Activated naive CD4-positive, alpha-beta T cell treated with anti-CD3 and anti-CD28 coated beads, Interleukin-2, amount 50 U/mL, for 16 hours (primary cell): Measurements from ENCODE around the gene RREB1.

Experiments used
- DNase-seq: peaks from one replicate; pipeline ENCODE4 v3.0.0-alpha.2; 2020

The RREB1 gene

GRCh38 chr6:7127680-7128079 lies 19.9 kb downstream of the RREB1 start:
- DNase-seq = no peak

DNA sequence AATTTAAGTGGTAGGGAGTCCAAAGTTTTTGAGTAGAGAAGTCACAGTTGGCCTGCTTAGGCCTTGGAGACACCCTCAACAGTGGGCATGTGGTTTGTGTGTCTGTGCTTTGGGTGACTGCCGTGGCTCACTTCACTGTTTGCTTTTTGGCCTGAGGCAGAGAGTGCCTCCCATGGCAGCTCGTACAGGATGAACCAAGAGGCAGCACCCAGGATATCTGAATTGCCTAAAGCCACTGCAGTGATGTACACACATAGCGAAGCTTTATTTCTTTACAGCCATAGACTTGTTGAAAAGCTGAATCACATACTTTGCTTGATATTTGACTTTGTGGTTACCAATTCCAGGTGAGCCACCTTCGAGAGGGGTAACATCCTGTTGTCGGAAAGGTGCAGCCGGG lies 21.6 kb downstream of the RREB1 start:
- DNase-seq = no peak

GRCh38 chr6:7129784-7130569 lies 22.2 kb downstream of the RREB1 start:
- no peak for DNase-seq

DNA sequence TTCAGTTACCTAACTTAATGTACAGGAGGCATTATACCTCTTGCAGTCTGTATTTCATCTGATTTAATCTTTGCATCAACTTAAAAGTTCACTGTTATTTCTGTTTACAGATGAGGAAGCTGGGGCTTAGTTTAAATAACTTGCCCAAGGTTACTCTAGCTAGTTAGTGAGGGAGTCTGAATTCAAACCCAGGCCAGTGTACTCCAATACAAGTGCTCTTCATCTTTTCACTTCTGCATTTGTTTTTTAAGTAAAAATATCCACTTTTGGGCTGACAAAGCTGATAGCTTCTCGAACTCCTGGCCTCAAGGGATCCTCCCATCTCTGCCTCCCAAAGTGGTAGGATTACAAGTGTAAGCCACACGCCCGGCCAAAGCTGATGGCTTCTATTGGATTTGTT lies 23.6 kb downstream of the RREB1 start:
- DNase-seq = no peak

- no peak for DNase-seq
These were observed 24.8 kb downstream of the RREB1 start for GRCh38 chr6:7132398-7133035.

- no peak for DNase-seq
These were observed 27.4 kb downstream of the RREB1 start for GRCh38 chr6:7134999-7135745.

DNA sequence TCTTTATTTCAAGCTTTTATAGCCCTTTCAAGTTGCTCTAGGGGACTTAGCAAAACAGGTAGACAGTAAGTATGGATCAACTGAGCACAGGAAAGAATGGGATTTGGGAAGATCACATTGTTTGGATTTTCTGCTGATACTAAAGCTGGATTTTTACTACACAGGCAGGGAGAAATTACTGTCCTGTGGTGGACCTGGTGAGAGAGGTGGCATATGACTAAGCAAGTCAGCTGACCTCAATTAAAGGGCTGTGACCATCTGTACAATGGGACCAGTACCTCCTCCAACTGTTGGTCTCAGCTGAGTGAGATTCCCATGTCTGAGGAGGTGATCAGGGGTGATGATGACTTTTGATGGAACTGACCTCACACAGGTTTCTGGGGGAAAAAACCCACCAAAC lies 28.0 kb downstream of the RREB1 start:
- DNase-seq = no peak

DNA sequence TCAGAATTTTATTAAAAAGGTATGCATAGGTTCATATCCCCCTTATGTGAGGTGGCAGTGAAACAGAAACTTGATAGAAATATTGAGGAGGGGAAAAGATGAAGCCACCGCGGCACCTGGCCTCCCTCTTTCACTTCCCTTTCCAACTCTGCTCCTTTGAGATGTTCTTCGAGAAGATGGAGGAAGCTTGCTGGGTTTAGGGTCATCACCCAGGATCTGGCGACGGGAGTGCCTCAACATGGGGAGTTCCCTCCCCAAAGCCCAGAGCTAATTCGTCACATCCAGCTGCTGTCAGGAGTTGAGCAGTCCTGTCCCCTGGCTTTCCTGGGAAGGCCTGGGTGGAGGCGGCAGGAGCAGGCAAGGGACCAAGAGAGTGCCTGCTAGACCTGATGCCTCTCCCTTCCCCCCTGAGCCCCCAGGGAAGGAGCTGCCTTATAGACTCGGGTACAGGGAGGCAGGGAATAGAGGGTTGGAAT lies 29.1 kb downstream of the RREB1 start:
- DNase-seq = no peak

- DNase-seq = peak; percentile 66
These were observed 29.7 kb downstream of the RREB1 start for GRCh38 chr6:7137335-7138045.

DNA sequence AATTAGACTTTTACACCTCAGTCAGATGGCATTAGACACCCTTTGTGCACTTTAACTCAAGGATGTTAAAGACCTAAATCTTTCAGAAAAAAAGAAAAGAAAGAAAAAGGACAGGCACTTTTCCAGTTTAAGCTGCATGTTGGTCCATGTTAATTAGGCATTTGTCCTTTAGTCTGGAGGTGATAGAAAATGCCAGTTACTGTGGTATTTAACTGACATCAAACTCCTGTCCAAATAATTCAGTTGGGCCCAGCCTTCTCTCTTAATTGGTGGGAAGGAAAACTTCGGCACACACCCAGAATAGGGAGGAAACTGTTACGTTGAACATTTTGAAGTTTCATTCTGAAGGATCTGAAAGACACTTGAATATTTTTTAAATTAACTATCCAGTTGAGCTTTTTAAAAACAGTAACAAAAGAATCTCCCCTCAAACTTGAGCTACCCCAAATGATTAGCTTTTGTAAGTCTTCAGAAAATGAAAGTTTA lies 30.3 kb downstream of the RREB1 start:
- no peak for DNase-seq

GRCh38 chr6:7138921-7139358 lies 31.2 kb downstream of the RREB1 start:
- no peak for DNase-seq

- no peak for DNase-seq
These were observed 32.2 kb downstream of the RREB1 start for GRCh38 chr6:7139835-7140470.

GRCh38 chr6:7140631-7141378 lies 33.0 kb downstream of the RREB1 start:
- DNase-seq = peak; percentile 82

DNA sequence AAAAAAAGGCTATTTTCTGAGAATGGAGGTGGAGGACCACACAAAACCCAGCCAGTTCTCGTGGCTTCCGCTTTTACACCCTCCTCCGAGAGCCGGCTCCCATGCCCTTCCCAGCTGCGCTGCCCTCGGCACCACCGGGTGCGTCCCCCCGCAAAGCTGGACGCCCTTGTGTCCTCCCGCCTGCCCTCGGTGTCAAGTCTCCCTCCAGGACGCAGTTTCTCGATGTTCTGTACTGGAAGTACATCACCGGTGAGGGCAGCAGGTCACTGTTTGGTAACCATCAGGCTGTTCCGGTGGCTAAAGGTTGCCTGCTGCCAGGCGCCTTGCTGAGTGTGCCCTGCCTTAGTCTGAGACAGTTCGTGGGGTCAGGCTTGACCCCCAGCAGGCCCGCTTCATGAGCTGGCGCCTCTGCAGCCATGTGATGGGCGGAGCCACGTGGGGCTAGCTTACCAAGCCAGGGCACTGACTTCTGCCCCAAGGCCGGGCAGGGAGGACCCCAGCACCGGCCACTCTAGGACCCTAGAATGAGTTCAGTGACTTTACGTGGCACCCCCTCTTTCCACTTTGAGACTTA lies 34.6 kb downstream of the RREB1 start:
- no peak for DNase-seq

- DNase-seq = no peak
These were observed 35.2 kb downstream of the RREB1 start for GRCh38 chr6:7142918-7143475.

- DNase-seq = no peak
These were observed 35.8 kb downstream of the RREB1 start for GRCh38 chr6:7143476-7143974.

- DNase-seq = no peak
These were observed 37.3 kb downstream of the RREB1 start for GRCh38 chr6:7144872-7145584.

GRCh38 chr6:7145585-7145884 lies 37.8 kb downstream of the RREB1 start:
- DNase-seq = no peak

- DNase-seq = no peak
These were observed 38.4 kb downstream of the RREB1 start for GRCh38 chr6:7145885-7146828.
